BJ (cell line): ENCODE results near the gene SRCIN1. TPM values are rescaled to one million over a fixed set of nuclear protein-coding genes. Genes with fewer than 3 reads are reported as not detected.

Experiments
- CTCF ChIA-PET: fragments of 350-600 bp; formaldehyde crosslinking; extraction: SDS; loops from one replicate; lab custom pipeline; 2021; ENCODE audit warnings: antibody characterized with exemption, inconsistent platforms; lab: Yijun Ruan, JAX
- POLR2A ChIA-PET: fragments of 300-600 bp; sonication (Branson Sonifier 250); formaldehyde crosslinking; extraction: SDS; loops from one replicate; lab custom pipeline; 2021; ENCODE audit warnings: antibody characterized with exemption; lab: Charles Lee
- DNase-seq: peaks from one replicate; pipeline ENCODE4 v3.0.0-alpha.2; 2011; ENCODE audit warnings: low read depth
- H3K27me3 ChIP-seq: 2 replicates; pipeline ENCODE4 v1.6.0; 2011; ENCODE audit warnings: low read length; ENCODE audit not compliant: control insufficient read depth, insufficient read depth
- H3K36me3 ChIP-seq: 2 replicates; pipeline ENCODE4 v1.5.1; 2011; ENCODE audit warnings: low read length; ENCODE audit not compliant: control insufficient read depth, insufficient read depth
- H3K4me3 ChIP-seq: 2 replicates; pipeline ENCODE4 v1.5.1; 2011; ENCODE audit warnings: low read depth, mild to moderate bottlenecking, control low read depth, low read length
- CTCF ChIP-seq: IDR thresholded peaks from 2 replicates; pipeline ENCODE4 v1.5.1; 2011; ENCODE audit warnings: low read depth, mild to moderate bottlenecking, control low read depth, inconsistent platforms, low read length, moderate library complexity; ENCODE audit not compliant: insufficient read depth
- polyA plus RNA-seq: library from polyadenylated mRNA; depleted of rRNA; stranded (reverse); fragments of >200 nt; gene quantifications from 2 replicates; pipeline ENCODE4 v1.2.3, GENCODE V29; 2011

The SRCIN1 gene
- polyA plus RNA-seq, 1 experiment: not detected

- Histone ChIP-seq H3K27me3 (peaks cover 19% of the 10 kb centered on the region), H3K4me3 (no peak overlapping the region), H3K36me3 (no peaks in the 10 kb centered on the region)
- CTCF ChIA-PET: interaction anchor here (1.3 kb wide), 1 partner anchor 62 kb away, joined by 3 read pairs; no protein-coding TSS in a partner anchor
- no peak for DNase-seq
- TF ChIP-seq CTCF: no peak
- POLR2A ChIA-PET: no interaction called here
Measured at GRCh38 chr17:38619451-38619795, 13.7 kb upstream of the SRCIN1 start.

- TF ChIP-seq CTCF: no peak
- no peak for DNase-seq
- no peak overlapping the region for H3K4me3 ChIP-seq
- peaks cover 23% of the 10 kb centered on the region for H3K27me3 ChIP-seq
- ChIA-PET POLR2A (no interaction called here), CTCF (interaction anchor here (1.2 to 2.1 kb wide), 3 partner anchors 11 to 60 kb away, joined by 3 to 6 read pairs (median 3); no protein-coding TSS in a partner anchor)
- no peaks in the 10 kb centered on the region for H3K36me3 ChIP-seq
Measured at GRCh38 chr17:38617967-38618760, 12.4 kb upstream of the SRCIN1 start.

- CTCF ChIA-PET: interaction anchor here (0.7 to 2.1 kb wide), 5 partner anchors 10 to 194 kb away, joined by 3 to 6 read pairs (median 3); no protein-coding TSS in a partner anchor
Measured at GRCh38 chr17:38617074-38617860, 11.5 kb upstream of the SRCIN1 start.

GRCh38 chr17:38616361-38616760 is 10.6 kb upstream of the SRCIN1 start:
- DNase-seq: no peak
- Histone ChIP-seq H3K36me3 (no peaks in the 10 kb centered on the region), H3K27me3 (peaks cover 25% of the 10 kb centered on the region), H3K4me3 (no peak overlapping the region)
- ChIA-PET POLR2A (no interaction called here), CTCF (interaction anchor here (0.9 to 2.1 kb wide), 4 partner anchors 9 to 51 kb away, joined by 3 to 6 read pairs (median 4); no protein-coding TSS in a partner anchor)
- no peak for TF ChIP-seq CTCF

More at GRCh38 chr17:38617074-38617860, 11.5 kb upstream of the SRCIN1 start:
- DNase-seq: no peak
- no peak for TF ChIP-seq CTCF
- H3K4me3 ChIP-seq: no peak overlapping the region
- no peaks in the 10 kb centered on the region for H3K36me3 ChIP-seq
- peaks cover 21% of the 10 kb centered on the region for H3K27me3 ChIP-seq
- POLR2A ChIA-PET: no interaction called here
